NCI-H446 treated with DMSO at 0.1 percent for 48 hours (cell line): Measurements from ENCODE around the gene A2M.

ENCODE experiments used
- DNase-seq: peaks from one replicate; lab custom pipeline; 2025; lab: John Stamatoyannopoulos, UW

The A2M gene

GRCh38 chr12:9072481-9073038, 43.2 kb downstream of the A2M start:
- no peak for DNase-seq

- DNase-seq, result no peak
These were observed 43.8 kb downstream of the A2M start for GRCh38 chr12:9071969-9072368.

- no peak for DNase-seq
These were observed 44.2 kb downstream of the A2M start for GRCh38 chr12:9071518-9071917.

- no peak for DNase-seq
These were observed 45.4 kb downstream of the A2M start for GRCh38 chr12:9070351-9070750.

GRCh38 chr12:9068600-9068999, 47.1 kb downstream of the A2M start:
- DNase-seq, result no peak

GRCh38 chr12:9068086-9068485, 47.6 kb downstream of the A2M start:
- no peak for DNase-seq

- no peak for DNase-seq
These were observed 48.8 kb downstream of the A2M start for GRCh38 chr12:9066755-9067423.

GRCh38 chr12:9066183-9066623, 49.5 kb downstream of the A2M start:
- no peak for DNase-seq

- DNase-seq, result no peak
These were observed 50.2 kb downstream of the A2M start for GRCh38 chr12:9065607-9065856.

GRCh38 chr12:9064815-9065606, 50.7 kb downstream of the A2M start:
- DNase-seq, result no peak

GRCh38 chr12:9064201-9064814, 51.4 kb downstream of the A2M start:
- DNase-seq, result no peak

- no peak for DNase-seq
These were observed 63.1 kb downstream of the A2M start for GRCh38 chr12:9052610-9053009.

- no peak for DNase-seq
These were observed 64.6 kb downstream of the A2M start for GRCh38 chr12:9051158-9051550.

GRCh38 chr12:9050521-9051157, 65.1 kb downstream of the A2M start:
- DNase-seq, result no peak

- no peak for DNase-seq
These were observed 66.1 kb downstream of the A2M start for GRCh38 chr12:9049520-9050133.

- no peak for DNase-seq
These were observed 66.8 kb downstream of the A2M start for GRCh38 chr12:9048930-9049329.

GRCh38 chr12:9047105-9047504, 68.6 kb downstream of the A2M start:
- no peak for DNase-seq

GRCh38 chr12:9043766-9044165, 72.0 kb downstream of the A2M start:
- no peak for DNase-seq

GRCh38 chr12:9041321-9041720, 74.4 kb downstream of the A2M start:
- DNase-seq, result no peak

GRCh38 chr12:9040484-9041186, 75.1 kb downstream of the A2M start:
- no peak for DNase-seq

GRCh38 chr12:9039397-9039977, 76.2 kb downstream of the A2M start:
- peak; percentile 49 for DNase-seq
